HG03432 (cell line): ENCODE measurements around the gene CLEC1B.
"Not testable (repeated sequence)": the region's sequence is repeated elsewhere in the genome, so short reads cannot be mapped to it uniquely, and the experiment has no call there.

Experiments used
- ATAC-seq: cut with Tn5 transposase; IDR thresholded peaks from one replicate; pipeline ENCODE4 v1.9.1; 2021; ENCODE audit warnings: mild to moderate bottlenecking, moderate library complexity; ENCODE audit not compliant: unreplicated experiment

Gene CLEC1B

DNA sequence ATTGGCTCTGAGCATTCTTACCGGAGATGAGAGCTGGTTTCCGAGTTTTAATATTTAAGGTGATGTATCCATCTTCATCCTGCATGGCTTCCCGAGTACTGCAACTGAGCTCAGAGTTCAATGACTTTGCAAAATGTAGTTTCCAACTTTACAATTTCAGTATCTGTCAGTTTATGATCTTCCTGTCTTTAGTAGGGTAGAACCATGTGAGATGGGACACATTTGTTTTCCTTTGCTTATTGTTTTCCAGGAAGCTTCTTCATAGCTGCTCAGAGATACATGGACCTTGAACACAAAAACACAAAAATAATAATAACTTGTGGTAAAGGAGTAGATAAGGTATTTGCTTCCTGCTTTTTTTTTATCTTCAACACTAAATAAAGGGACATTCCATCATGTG is at the start of gene CLEC1B:
CLEC1B (minus strand) TSS at position 106 of the 400 bp plus-strand sequence; CDS start at position 85, 21 bp downstream.
- ATAC-seq: no peak

DNA sequence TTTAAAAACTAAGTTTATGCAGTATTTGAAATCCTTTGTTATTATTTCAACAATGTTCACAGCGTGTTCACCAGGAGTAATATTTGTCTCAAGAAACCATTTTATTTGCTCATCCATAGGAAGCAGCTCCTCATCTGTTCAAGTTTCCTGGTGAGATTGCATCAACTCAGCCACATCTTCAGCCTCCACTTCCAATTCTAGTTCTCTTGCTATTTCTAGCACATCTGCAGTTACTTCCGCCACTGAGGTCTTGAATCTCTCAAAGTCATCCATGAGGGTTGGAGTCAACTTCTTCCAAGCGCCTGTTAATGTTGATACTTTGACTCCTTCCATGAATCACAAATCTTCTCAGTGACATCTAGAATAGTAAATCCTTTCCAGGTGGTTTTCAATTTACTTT is 49.6 kb upstream of the CLEC1B start:
- ATAC-seq: no peak

DNA sequence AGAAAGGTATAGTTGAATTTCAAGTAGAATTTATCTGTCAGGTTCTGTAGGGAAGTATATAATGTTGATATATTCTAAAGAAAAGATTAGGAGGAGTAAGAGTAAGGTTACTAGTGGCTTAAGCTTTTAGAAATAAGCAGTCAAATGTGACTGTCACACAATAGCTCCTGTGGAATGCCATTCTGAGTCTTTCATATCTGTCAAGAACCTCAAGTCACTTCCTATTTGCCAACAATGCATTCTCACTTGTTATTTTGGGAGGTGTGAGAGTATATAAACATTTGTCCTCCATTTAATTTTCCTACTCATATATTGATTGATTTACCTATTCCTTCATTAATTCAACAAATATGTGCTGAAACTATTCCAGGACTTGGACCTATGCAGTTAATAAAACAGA is 43.2 kb upstream of the CLEC1B start:
- no peak for ATAC-seq

DNA sequence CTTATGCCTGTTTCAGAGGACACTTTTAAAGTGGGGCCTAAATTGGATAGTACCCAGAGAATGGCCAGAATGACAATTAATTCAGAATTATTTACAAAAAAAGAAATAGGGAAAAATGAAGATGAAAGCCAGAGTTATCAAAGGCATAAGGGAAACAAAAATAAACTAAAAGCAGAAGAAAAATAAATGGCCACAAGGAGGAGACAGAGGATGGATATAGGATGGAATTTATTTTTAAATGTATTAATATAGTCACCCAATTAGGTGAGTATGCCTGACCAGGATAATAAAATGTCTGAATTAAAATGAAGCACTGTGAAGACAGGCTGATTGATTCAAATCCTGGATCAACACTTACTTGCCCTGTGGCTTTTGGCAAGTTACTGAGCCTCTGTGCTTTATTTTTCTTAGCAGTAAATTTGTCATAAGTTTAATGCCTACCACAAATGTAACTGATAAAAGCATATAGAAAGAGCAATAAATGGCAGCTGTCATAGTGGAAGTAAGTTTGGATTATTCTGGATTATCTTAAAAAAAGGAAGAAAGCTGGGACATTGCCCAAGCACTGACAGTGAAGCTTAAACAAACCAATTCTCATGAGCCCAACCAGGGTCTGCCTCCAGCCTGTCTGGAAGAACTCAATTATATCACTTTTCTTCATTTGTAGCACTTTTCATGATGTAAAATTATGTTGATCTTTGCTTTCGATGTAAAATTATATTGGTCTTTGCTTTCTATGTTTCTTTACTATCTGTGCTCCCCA is 35.0 kb upstream of the CLEC1B start:
- ATAC-seq: no peak

DNA sequence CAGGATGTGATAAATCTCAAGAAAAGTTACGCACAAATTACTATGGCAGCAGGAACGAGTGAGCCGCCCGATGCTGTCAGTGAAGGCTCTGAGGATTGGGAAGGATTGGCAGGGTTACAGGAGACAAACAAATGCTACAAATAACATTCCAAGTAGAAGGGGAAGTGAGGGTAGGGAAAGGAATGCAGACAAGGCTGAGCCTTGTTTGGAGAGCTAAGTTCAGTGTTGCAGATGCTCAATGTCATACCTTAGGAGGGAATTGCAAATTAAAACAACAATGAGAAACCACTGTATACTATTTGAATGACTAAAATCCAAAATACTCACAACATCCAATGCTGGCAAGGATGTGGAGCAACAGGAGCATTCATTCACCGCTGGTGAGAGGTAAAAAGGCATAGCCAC is 32.9 kb upstream of the CLEC1B start:
- no peak for ATAC-seq

DNA sequence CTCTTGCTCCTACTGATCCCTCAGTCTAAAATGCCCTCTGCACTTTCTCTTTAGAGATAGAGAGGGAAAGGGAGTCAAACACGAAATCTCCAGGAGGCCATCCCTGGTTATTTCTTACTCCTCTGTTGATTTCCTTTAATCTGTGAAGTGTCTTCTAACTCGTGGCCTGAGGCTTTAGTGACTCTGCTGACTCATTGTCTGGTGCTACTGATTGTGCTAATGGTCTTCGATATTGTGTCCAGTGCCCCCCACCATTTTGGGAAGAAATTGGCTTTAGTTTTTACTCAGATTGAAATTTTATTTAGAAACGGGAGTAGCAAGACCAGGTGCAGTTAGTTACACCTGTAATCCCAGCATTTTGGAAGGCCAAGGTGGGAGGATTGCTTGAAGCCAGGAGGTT is 32.4 kb upstream of the CLEC1B start:
- no peak for ATAC-seq

DNA sequence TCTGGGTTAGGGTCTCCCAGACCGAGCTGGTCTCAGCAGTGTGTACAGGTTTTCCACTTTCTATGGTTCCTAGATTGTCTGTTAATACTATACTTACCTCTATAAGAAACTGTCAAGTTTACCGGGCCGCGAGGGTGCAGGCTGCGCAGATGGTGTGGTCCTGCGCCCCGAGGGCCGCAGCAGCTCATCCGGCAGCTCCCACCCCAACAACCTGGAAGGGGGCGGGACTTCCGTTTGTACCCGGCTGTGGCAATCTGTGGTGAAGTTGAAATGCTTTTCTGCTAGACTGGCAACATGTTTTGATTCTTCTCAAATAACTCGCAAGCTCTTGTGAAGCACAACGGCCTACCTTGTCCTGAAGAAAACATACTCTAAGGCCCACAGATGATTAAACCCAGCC is 31.5 kb upstream of the CLEC1B start, which contains the start of gene CLEC9A:
CLEC9A (plus strand) TSS at position 237 of the 400 bp plus-strand sequence. CDS start 22,006 bp downstream, outside the sequence.
- no peak for ATAC-seq

DNA sequence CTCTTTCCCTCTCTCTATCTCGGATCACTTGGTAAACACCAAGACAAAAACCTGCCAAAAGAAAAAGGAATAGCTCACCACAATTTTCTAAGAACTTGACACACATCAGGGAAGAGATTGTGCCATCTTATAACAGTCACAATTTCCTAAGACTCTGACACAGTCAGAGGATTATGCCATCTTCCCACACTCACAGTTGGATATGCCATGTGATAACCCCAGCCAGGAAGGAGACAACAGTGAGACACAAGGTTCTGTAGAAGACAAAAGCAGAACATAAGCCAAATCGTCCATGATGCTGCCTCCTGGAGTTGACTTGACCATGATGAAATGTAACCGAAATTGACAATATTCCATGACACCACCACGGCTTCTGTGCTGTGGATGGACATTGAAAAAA is 28.8 kb upstream of the CLEC1B start:
- ATAC-seq: no peak

DNA sequence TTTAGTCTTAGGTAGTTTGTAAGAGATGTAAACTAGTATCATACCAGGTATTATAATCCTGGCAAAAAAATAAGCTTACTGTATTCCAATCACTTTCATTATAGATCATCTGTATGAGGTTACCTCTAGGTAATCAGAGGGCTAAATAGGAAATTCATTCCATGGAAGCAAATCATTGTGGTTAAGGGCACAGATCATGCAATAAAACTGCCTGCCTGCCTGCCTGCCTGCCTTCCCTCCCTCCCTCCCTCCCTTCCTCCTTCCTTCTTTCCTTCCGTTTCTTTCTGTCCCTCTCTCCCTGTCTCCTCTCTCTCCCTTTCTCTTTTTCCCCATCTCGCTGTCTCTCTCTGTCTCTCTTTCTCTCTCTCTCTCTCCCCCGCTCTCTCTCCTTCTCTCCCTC is 28.4 kb upstream of the CLEC1B start:
- no peak for ATAC-seq

DNA sequence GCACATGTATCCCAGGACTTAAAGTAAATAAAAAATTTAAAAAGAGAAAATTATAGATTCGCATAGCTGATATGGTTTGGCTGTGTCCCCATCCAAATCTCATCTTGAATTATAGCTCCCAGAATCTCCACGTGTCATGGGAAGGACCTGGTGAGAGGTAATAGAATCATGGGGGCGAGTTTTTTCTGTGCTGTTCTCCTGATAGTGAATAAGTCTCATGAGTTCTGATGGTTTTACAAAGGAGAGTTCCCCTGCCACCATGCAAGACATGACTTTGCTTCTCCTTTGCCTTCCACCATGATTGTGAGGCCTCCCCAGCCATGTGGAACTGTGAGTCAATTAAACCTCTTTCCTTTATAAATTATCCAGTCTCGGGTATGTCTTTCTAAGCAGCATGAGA is 27.7 kb upstream of the CLEC1B start:
- not testable (repeated sequence) for ATAC-seq

DNA sequence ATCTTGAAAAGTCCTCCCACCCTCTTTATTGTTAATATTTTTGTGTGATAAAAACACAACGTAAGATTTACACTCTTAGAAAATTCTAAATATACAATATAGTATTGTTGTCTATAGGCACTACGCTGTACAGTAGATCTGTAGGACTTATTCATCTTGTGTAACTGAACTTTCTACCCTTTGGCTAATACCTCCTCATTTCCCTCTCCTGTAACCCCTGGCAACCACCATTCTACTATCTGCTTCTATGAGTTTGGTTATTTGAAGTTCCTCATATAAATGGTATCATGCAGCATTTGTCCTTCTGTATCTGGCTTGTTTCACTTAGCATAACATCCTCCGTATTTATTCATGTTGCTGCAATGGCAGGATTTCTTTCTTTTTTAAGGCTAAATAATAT is 26.3 kb upstream of the CLEC1B start:
- ATAC-seq: no peak

DNA sequence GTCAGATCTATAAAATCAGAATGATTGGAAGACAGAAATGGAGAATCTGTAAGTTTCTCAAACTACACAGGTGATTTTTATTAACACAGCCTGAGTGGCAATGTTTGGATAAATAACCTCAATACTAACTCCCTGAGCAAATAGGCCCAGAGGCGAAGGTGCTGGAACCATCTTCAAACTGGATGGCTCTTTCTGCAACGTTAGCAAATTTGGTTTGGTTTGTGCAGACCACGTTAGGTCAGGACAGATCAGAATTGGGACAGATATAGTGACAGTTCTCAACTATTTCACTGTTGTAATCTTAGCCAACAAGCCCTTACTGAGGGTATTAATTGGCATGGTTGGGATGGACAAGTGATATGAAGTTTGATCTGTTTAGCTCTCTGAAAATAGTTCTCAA is 22.4 kb upstream of the CLEC1B start:
- ATAC-seq: no peak

DNA sequence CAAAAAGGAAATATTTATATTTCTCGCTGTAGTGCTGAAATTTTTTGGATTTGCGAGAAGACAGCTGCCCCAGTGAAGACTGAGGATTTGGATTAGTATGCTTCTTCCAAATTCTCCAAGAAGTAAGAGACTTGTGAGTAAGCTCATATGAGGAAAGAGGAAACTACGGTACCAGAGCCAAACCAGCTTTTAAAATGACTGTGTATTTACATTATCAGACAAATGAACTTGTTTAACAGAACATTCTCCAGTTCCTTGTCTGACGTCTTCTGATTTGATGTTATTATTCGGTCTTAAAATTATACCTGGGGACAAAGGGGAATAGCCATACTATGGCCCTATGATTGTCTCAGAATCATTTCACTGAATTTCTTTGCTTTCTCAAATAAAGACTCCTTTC is 19.5 kb upstream of the CLEC1B start:
- no peak for ATAC-seq

DNA sequence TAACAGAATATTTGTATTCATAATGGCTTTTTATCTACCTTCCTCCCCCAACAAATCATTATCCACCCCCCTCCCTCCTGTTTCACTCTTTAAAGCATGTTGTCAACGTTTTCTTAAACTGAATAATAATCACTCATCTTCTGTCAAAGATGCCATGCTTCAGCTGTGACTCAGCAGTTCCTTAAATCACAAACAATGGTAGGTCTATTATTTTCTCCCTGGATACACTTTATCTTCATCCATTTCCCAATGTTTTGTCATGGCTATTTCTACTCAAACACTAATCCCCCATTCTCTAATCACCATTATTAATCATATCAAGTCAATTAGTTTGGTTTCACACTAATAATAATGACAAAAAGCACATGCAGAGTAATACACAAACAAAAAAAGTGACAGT is 18.0 kb upstream of the CLEC1B start:
- no peak for ATAC-seq

DNA sequence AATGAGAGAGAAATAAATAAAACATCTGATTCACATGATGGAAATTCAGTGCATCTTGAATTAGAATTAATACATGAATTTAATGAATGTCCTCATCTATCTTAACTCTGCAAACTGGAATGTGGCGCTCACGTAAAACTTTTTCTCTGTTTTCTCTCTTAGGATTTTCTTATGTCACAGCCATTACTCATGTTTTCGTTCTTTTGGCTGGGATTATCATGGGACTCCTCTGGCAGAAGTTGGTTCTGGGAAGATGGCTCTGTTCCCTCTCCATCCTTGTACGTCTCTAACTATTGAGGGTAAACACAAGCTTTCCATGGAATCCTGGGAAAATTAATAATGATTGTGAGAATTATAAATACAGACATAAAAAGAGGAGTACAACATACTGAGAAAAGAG is 16.5 kb upstream of the CLEC1B start:
- ATAC-seq: no peak

DNA sequence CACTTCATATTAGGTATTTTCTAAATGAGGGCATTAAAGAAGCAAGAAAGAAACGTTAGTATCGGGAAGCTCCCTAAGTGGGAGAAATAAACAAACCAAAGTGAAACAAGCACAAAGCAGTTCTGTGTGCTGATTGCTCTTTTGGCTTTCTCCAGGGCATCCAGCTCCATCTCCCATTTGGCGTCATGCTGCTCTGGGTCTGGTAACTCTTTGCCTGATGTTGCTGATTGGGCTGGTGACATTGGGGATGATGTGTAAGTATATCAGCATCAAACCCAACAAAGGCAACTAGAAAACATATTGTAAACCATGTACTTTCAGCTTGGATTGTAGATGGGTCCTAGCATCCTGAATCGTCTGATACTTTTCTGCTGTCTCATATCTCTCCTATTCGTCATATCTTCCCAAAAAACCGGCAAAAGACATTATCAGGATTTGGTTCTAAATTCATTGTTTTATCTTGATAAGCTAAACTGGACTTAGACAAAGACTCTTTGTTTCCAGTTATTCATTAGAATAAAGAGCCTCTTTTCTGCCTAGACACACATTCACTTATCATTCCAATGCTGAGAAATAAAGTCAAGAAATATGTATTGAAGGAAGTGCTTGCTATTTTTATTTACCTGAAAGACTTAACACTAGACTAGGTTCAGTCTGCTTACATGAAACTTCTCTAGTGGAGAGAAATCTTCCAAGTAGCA is 13.9 kb upstream of the CLEC1B start:
- no peak for ATAC-seq

DNA sequence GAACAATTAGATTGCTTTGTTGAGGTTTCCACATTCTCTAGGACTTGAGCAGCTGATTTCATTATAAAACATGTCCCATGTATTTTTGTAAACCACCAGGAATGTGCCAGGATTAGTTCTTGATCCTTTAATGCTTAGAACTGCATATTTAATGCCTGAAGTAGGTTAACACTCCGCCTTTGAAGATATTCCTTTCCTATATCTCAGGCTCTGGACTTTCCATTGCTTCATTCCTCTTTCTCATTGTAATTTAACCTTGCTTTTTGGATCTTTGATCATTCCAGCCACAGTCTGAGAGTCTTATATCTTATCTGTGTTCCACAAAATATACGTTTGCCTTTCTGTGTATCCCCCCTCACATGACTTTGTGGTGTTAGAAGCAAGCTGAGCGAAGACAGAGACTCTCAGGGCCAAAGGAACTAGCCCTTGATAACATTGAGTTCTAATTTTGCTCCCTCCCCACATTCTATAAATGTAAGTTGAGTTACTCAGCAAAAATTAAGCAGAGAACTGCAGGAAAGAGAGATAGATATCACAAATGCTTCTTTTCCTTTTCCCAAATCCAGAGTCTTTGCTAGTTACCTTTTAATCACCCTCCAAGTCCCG is 2.4 kb upstream of the CLEC1B start:
- ATAC-seq: no peak

DNA sequence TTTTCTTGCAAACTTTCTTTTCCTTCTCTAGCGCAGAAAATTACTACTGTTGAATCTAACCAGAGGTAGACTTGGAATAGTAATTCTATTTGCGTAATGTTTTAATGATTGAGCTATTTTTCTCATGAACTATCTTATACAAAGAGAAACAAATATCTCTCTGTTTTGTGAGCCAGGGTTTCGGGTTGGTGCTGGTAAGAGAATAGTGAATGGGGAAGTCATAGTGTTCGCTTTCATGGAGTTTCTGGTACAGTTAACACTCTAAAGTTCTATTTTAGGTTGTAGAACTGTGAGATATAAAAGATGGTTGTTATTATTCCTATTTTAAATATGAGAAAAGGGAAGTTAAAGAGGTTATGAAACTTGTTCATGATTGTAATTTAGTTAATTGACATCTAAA is 6.6 kb downstream of the CLEC1B start:
- no peak for ATAC-seq

DNA sequence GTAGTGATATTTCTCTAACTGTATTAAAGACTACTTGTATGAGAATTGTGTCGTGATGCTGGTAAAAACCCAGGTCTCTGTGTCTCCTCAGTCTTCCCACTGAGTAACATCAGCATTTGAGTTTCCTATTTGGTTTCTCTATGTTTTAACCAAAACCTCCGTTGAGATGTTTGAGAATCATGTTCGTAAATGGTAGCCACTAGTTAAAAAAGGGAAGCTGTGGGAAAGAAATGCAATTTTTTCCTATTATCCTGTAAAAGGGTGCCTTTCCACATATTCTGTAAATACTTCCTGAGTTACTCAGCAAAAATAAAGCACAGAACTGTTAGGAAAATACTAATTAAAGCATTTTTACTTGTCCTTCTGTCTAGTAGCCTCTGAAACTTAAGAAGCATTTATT is 7.0 kb downstream of the CLEC1B start:
- no peak for ATAC-seq

DNA sequence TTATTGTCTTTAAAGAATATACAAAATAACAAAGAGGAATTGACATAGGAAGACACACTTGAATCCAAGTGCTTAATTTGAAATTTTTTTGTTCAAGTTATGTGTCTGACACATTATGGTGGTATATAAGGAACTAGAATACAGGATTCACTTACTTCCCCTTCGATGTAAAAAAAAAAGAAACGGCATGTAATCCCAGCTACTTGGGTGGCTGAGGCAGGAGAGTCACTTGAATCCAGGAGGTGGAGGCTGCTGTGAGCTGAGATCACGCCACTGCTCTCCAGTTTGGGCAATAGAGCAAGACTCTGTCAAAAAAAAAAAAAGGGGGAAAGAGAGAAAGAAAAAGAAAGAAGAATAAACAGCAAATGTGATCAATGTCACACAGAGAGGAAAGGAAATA is 18.8 kb downstream of the CLEC1B start:
- ATAC-seq: no peak

DNA sequence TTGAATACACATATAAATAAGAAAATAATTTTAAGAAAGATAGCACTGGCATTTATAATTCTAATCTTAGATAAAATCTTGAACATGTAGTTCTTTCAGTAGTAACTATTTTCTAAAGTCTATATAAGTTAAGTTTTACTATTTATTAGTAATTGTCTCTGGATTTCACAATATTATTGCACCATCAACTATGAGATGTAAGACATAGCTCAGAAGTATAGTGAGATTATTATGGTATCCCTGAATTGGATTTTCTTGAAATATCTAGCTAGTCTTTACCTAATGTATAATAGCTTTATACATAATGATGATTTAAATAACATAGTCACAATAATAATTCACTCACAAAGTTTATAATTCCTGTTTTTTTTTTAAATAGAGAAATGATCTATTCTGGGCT is 21.0 kb downstream of the CLEC1B start:
- ATAC-seq: no peak

DNA sequence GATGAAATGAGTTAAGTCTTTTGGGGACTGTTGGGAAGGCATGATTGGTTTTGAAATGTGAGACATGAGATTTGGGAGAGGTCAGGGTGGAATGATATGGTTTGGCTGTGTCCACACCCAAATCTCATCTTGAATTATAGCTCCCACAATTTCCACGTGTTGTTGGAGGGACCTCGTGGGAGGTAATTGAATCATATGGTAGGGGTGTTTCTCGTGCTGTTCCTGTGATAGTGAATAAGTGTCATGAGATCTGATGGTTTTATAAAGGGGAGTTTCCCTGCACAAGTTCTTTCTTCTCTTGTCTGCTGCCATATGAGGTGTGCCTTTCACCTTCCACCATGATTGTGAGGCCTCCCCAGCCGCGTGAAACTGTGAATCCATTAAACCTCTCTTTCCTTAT is 22.3 kb downstream of the CLEC1B start:
- not testable (repeated sequence) for ATAC-seq
